Effector memory CD4-positive, alpha-beta T cell (primary cell): ENCODE data around the gene TMEM80.
"Not testable (repeated sequence)": the region's sequence is repeated elsewhere in the genome, so short reads cannot be mapped to it uniquely, and the experiment has no call there.

ENCODE experiments used
- DNase-seq, 3 donors: peaks; one replicate each; pipeline ENCODE4 v3.0.0-alpha.2; 2020
- H3K27ac ChIP-seq: 2 replicates; pipeline ENCODE4 v1.7.0; 2013; ENCODE audit warnings: mild to moderate bottlenecking, low read length, moderate library complexity; ENCODE audit not compliant: insufficient read depth, poor library complexity, severe bottlenecking
- H3K27me3 ChIP-seq: replicated peaks from 2 replicates; pipeline ENCODE4 v1.7.0; 2013; ENCODE audit warnings: mild to moderate bottlenecking, low read length; ENCODE audit not compliant: insufficient read depth, control insufficient read depth, poor library complexity, severe bottlenecking
- H3K36me3 ChIP-seq: 2 replicates; pipeline ENCODE4 v1.7.0; 2013; ENCODE audit warnings: mild to moderate bottlenecking, low read length, moderate library complexity; ENCODE audit not compliant: control insufficient read depth, insufficient read depth
- H3K4me1 ChIP-seq: 2 replicates; pipeline ENCODE4 v1.7.0; 2013; ENCODE audit warnings: low read length, mild to moderate bottlenecking; ENCODE audit not compliant: control insufficient read depth, insufficient read depth, poor library complexity, severe bottlenecking
- H3K4me3 ChIP-seq: 2 replicates; pipeline ENCODE4 v1.7.0; 2013; ENCODE audit warnings: low read length, low read depth, mild to moderate bottlenecking; ENCODE audit not compliant: insufficient read depth, poor library complexity, severe bottlenecking
- H3K9me3 ChIP-seq: 2 replicates; pipeline ENCODE4 v1.7.0; 2013; ENCODE audit warnings: mild to moderate bottlenecking, low read length, moderate library complexity; ENCODE audit not compliant: control insufficient read depth

The TMEM80 gene

GRCh38 chr11:678297-678696 lies 17.3 kb upstream of the TMEM80 start:
- H3K9me3 ChIP-seq = no peaks in the 10 kb centered on the region
- H3K4me1 ChIP-seq = no peaks in the 10 kb centered on the region
- H3K36me3 ChIP-seq = peaks cover 38% of the 10 kb centered on the region

GRCh38 chr11:679271-680207 lies 16.1 kb upstream of the TMEM80 start:
- no peak for DNase-seq
- no peaks in the 10 kb centered on the region for H3K27me3 ChIP-seq
- H3K9me3 ChIP-seq = no peaks in the 10 kb centered on the region
- H3K27ac ChIP-seq = no peak overlapping the region
- H3K4me3 ChIP-seq = no peak overlapping the region
- no peaks in the 10 kb centered on the region for H3K4me1 ChIP-seq
- peaks cover 38% of the 10 kb centered on the region for H3K36me3 ChIP-seq

More at GRCh38 chr11:678297-678696, 17.3 kb upstream of the TMEM80 start:
- no peak for DNase-seq
- Histone ChIP-seq H3K27me3 (no peaks in the 10 kb centered on the region), H3K4me3 (no peak overlapping the region), H3K27ac (no peak overlapping the region)

- H3K4me1 ChIP-seq = no peaks in the 10 kb centered on the region
- H3K27ac ChIP-seq = no peak overlapping the region
- DNase-seq = no peak
- no peak overlapping the region for H3K4me3 ChIP-seq
- H3K36me3 ChIP-seq = peaks cover 39% of the 10 kb centered on the region
- no peaks in the 10 kb centered on the region for H3K27me3 ChIP-seq
- H3K9me3 ChIP-seq = no peaks in the 10 kb centered on the region
These were observed 15.1 kb upstream of the TMEM80 start for GRCh38 chr11:680476-680875.

GRCh38 chr11:680970-681369 lies 14.6 kb upstream of the TMEM80 start:
- H3K27me3 ChIP-seq = no peaks in the 10 kb centered on the region
- no peak overlapping the region for H3K4me3 ChIP-seq
- H3K27ac ChIP-seq = no peak overlapping the region
- no peaks in the 10 kb centered on the region for H3K9me3 ChIP-seq
- no peaks in the 10 kb centered on the region for H3K4me1 ChIP-seq
- no peak for DNase-seq
- H3K36me3 ChIP-seq = peaks cover 39% of the 10 kb centered on the region

GRCh38 chr11:686451-687243 lies 9.0 kb upstream of the TMEM80 start:
- Histone ChIP-seq H3K9me3 (no peaks in the 10 kb centered on the region), H3K4me3 (no peak overlapping the region), H3K4me1 (peaks cover 9% of the 10 kb centered on the region), H3K27ac (no peak overlapping the region), H3K27me3 (no peaks in the 10 kb centered on the region), H3K36me3 (peaks cover 54% of the 10 kb centered on the region)
- no peak for DNase-seq

- no peaks in the 10 kb centered on the region for H3K9me3 ChIP-seq
- no peak overlapping the region for H3K4me3 ChIP-seq
- no peak for DNase-seq
- H3K4me1 ChIP-seq = peaks cover 18% of the 10 kb centered on the region
- H3K36me3 ChIP-seq = peaks cover 43% of the 10 kb centered on the region
- H3K27ac ChIP-seq = no peak overlapping the region
- H3K27me3 ChIP-seq = no peaks in the 10 kb centered on the region
These were observed 7.9 kb upstream of the TMEM80 start for GRCh38 chr11:687751-688150.

- no peak for DNase-seq
- peaks cover 25% of the 10 kb centered on the region for H3K4me1 ChIP-seq
- no peak overlapping the region for H3K4me3 ChIP-seq
- no peaks in the 10 kb centered on the region for H3K27me3 ChIP-seq
- H3K36me3 ChIP-seq = peaks cover 35% of the 10 kb centered on the region
- no peak overlapping the region for H3K27ac ChIP-seq
- no peaks in the 10 kb centered on the region for H3K9me3 ChIP-seq
These were observed 6.9 kb upstream of the TMEM80 start for GRCh38 chr11:688681-689080.

GRCh38 chr11:689625-690024 lies 6.0 kb upstream of the TMEM80 start:
- no peaks in the 10 kb centered on the region for H3K27me3 ChIP-seq
- no peak overlapping the region for H3K4me3 ChIP-seq
- H3K27ac ChIP-seq = no peak overlapping the region
- DNase-seq = no peak
- H3K4me1 ChIP-seq = peaks cover 31% of the 10 kb centered on the region
- H3K9me3 ChIP-seq = no peaks in the 10 kb centered on the region
- peaks cover 25% of the 10 kb centered on the region for H3K36me3 ChIP-seq

- H3K4me1 ChIP-seq = peaks cover 31% of the 10 kb centered on the region
- not testable (repeated sequence) for H3K27me3 ChIP-seq, H3K9me3 ChIP-seq, H3K4me3 ChIP-seq, DNase-seq, H3K27ac ChIP-seq
- peaks cover 23% of the 10 kb centered on the region for H3K36me3 ChIP-seq
These were observed 5.4 kb upstream of the TMEM80 start for GRCh38 chr11:690244-690643.
